Fibroblast of skin of left quadriceps (primary cell): Measurements from ENCODE around the gene B3GALT6.

Experiments
- DNase-seq, 2 experiments: peaks; one replicate each; pipeline ENCODE4 v3.0.0-alpha.2; 2013; ENCODE audit warnings: low read depth in 2 of 2

The B3GALT6 gene

GRCh38 chr1:1231400-1232207 lies 433 bp upstream of the B3GALT6 start, which contains the start of gene SDF4:
TSS of gene SDF4 (minus strand) at chr1:1232001. CDS start at chr1:1228772, 3,229 bp downstream.
- DNase-seq, result peak; percentile 94

GRCh38 chr1:1232796-1233566 lies 944 bp downstream of the B3GALT6 start:
- DNase-seq, result no peak

GRCh38 chr1:1233567-1233892 lies 1.5 kb downstream of the B3GALT6 start:
- no peak for DNase-seq

GRCh38 chr1:1234180-1234808 lies 2.3 kb downstream of the B3GALT6 start:
- no peak for DNase-seq

- DNase-seq, result no peak
Measured at GRCh38 chr1:1235016-1235744, 3.1 kb downstream of the B3GALT6 start.

- DNase-seq, result no peak
Measured at GRCh38 chr1:1236176-1236763, 4.2 kb downstream of the B3GALT6 start.

GRCh38 chr1:1236945-1237873 lies 5.2 kb downstream of the B3GALT6 start:
- DNase-seq, result no peak

GRCh38 chr1:1237874-1238701 lies 6.1 kb downstream of the B3GALT6 start:
- DNase-seq, result no peak

- DNase-seq, result no peak
Measured at GRCh38 chr1:1238702-1239178, 6.7 kb downstream of the B3GALT6 start.

GRCh38 chr1:1239227-1239613 lies 7.2 kb downstream of the B3GALT6 start:
- no peak for DNase-seq

GRCh38 chr1:1239614-1240347 lies 7.7 kb downstream of the B3GALT6 start:
- DNase-seq, result no peak

GRCh38 chr1:1240348-1240732 lies 8.3 kb downstream of the B3GALT6 start:
- no peak for DNase-seq

- DNase-seq, result no peak
Measured at GRCh38 chr1:1240822-1241587, 9.0 kb downstream of the B3GALT6 start.

GRCh38 chr1:1241588-1242219 lies 9.7 kb downstream of the B3GALT6 start:
- DNase-seq, result no peak

GRCh38 chr1:1242461-1243265 lies 10.6 kb downstream of the B3GALT6 start:
- DNase-seq, result no peak

- DNase-seq, result no peak
Measured at GRCh38 chr1:1243266-1243660, 11.2 kb downstream of the B3GALT6 start.

GRCh38 chr1:1243807-1244191 lies 11.8 kb downstream of the B3GALT6 start:
- DNase-seq, result no peak
